Adipose tissue (tissue), 3 donors: ENCODE results near the gene COLEC11. TPM values are rescaled to one million over a fixed set of nuclear protein-coding genes. Genes with fewer than 3 reads are reported as not detected.

ENCODE experiments used
- H3K27ac ChIP-seq: one replicate; pipeline ENCODE4 v1.5.1; 2013; ENCODE audit warnings: low read depth, low read length
- WGBS, 3 donors: extraction: QIAGEN DNeasy Blood & Tissue Kit; methylation state at CpG; one replicate each; pipeline ENCODE4 v1.1.7; 2013; 5-methylcytosine and 5-hydroxymethylcytosine counted together
- polyA plus RNA-seq, 3 donors: library from polyadenylated mRNA; stranded (reverse); fragments of 200-250 nt; gene quantifications; one replicate each; pipeline ENCODE4 v1.2.3, GENCODE V29; 2013
- donor health status: healthy with polysubstance abuse.
- donor health status: Bipolar disorder and iron deficiency.
- donor health status: healthy.

Gene COLEC11
- polyA plus RNA-seq, 3 donors: 7.9 to 19.6 (median 9.6) TPM

- WGBS, 3 donors: 81 to 93% (median 85%) methylated on average over 9 of the region's 9 CpGs
- no peak overlapping the region for H3K27ac ChIP-seq
These were observed 79.3 kb downstream of the COLEC11 start for GRCh38 chr2:3674066-3674845.

- WGBS, 3 donors: 90 to 93% (median 91%) methylated on average over 4 of the region's 4 CpGs
These were observed 80.8 kb downstream of the COLEC11 start for GRCh38 chr2:3675687-3676086.

GRCh38 chr2:3677436-3677835, 82.5 kb downstream of the COLEC11 start:
- 72 to 89% (median 85%) methylated on average over 9 of the region's 9 CpGs for WGBS, 3 donors
- no peak overlapping the region for H3K27ac ChIP-seq

More at GRCh38 chr2:3675687-3676086, 80.8 kb downstream of the COLEC11 start:
- no peak overlapping the region for H3K27ac ChIP-seq

GRCh38 chr2:3678212-3678611, 83.3 kb downstream of the COLEC11 start:
- WGBS, 3 donors: 72 to 81% (median 74%) methylated on average over 9 of the region's 9 CpGs
- H3K27ac ChIP-seq: no peak overlapping the region

GRCh38 chr2:3679180-3679579, 84.3 kb downstream of the COLEC11 start:
- H3K27ac ChIP-seq: no peak overlapping the region
- 64 to 96% (median 91%) methylated on average over 2 of the region's 2 CpGs for WGBS, 3 donors

GRCh38 chr2:3679616-3680393, 84.9 kb downstream of the COLEC11 start:
- WGBS, 3 donors: 80 to 87% (median 85%) methylated on average over 23 of the region's 23 CpGs
- no peak overlapping the region for H3K27ac ChIP-seq

GRCh38 chr2:3680548-3681345, 85.8 kb downstream of the COLEC11 start:
- WGBS, 3 donors: 88 to 90% (median 90%) methylated on average over 18 of the region's 18 CpGs
- H3K27ac ChIP-seq: no peak overlapping the region

GRCh38 chr2:3681625-3682024, 86.7 kb downstream of the COLEC11 start:
- H3K27ac ChIP-seq: no peak overlapping the region
- WGBS, 3 donors: 79 to 90% (median 86%) methylated on average over 5 of the region's 5 CpGs

- 69 to 84% (median 70%) methylated on average over 6 of the region's 6 CpGs for WGBS, 3 donors
- no peak overlapping the region for H3K27ac ChIP-seq
These were observed 87.9 kb downstream of the COLEC11 start for GRCh38 chr2:3682811-3683210.

GRCh38 chr2:3683748-3684454, 89.0 kb downstream of the COLEC11 start:
- 34 to 64% (median 57%) methylated on average over 3 of the region's 3 CpGs for WGBS, 3 donors
- H3K27ac ChIP-seq: no peak overlapping the region

GRCh38 chr2:3689998-3690748, 95.3 kb downstream of the COLEC11 start:
- H3K27ac ChIP-seq: no peak overlapping the region

- no peak overlapping the region for H3K27ac ChIP-seq
These were observed 97.5 kb downstream of the COLEC11 start for GRCh38 chr2:3692375-3692774.

Other genes starting within 250 kb of the COLEC11 start
- gene EIPR1, start 217.3 kb upstream of the COLEC11 start, polyA plus RNA-seq: 10 to 100 TPM; 10.1 to 13.2 (median 10.3) TPM
- 10 to 100 TPM; 41.2 to 48.3 (median 45.2) TPM for gene TRAPPC12, start 215.4 kb upstream of the COLEC11 start, polyA plus RNA-seq
- 100 to 1,000 TPM in 1 of 3 donors, 10 to 100 TPM in 2; 31.1 to 109 (median 61.1) TPM for gene ADI1, start 75.6 kb upstream of the COLEC11 start, polyA plus RNA-seq
- 10 to 100 TPM in 2 of 3 donors, 1 to 10 TPM in 1; 8.2 to 19.1 (median 16.7) TPM for gene RNASEH1, start 36.8 kb upstream of the COLEC11 start, polyA plus RNA-seq
- gene RPS7, start 19.9 kb upstream of the COLEC11 start, polyA plus RNA-seq: 1,000 to 10,000 TPM; 1,415 to 2,950 (median 1,968) TPM
- under 1 TPM in 2 of 3 donors, not detected in 1; 0.04 to 0.45 TPM for gene ALLC, start 63.1 kb downstream of the COLEC11 start, polyA plus RNA-seq
- not detected for gene DCDC2C, start 108.5 kb downstream of the COLEC11 start, polyA plus RNA-seq